ENCODE measurements around the gene PKP3. TPM values are rescaled to one million over a fixed set of nuclear protein-coding genes. Genes with fewer than 3 reads are reported as not detected.

Gene PKP3
- total RNA-seq, 5 donors from 2014 or later (not counting 1 experiment from before 2014, with no cell fraction given) = 0.32 to 0.85 (median 0.47) TPM; not detected in 1

- peaks cover 14 to 22% of the 10 kb centered on the region in 2 donors for H3K36me3 ChIP-seq (ENCODE audit: control insufficient read depth in 2 of 2, extremely low read depth in 1 of 2, insufficient read depth in 1 of 2, low read length in 1 of 2)
- DNase-seq (no peak), ATAC-seq (replicated peaks in 1 of 4) (no peak)
- no peak overlapping the region for H3K27ac ChIP-seq (ENCODE audit: low read length)
- peaks cover 5 to 51% of the 10 kb centered on the region in 2 experiments for H3K4me1 ChIP-seq (ENCODE audit: control insufficient read depth in 1 of 2, extremely low read depth in 1 of 2, insufficient read depth in 2 of 2, low read length in 2 of 2)
- Mint-ChIP-seq H3K27me3 (no peaks in the 10 kb centered on the region), H3K27ac (peak overlapping the region; percentile 75 to 78), H3K36me3 (no peaks in the 10 kb centered on the region), H3K4me3 (peak overlapping the region; percentile 25 to 50 (median 48)), H3K9me3 (no peaks in the 10 kb centered on the region), H3K4me1 (peaks cover 11 to 19% (median 12%) of the 10 kb centered on the region in 3 donors)
- H3K9me3 ChIP-seq = no peaks in the 10 kb centered on the region
- ChIA-PET POLR2A (interaction anchor here (0.6 to 0.7 kb wide), 2 partner anchors 142 to 320 kb away, joined by 3 to 9 read pairs; no protein-coding TSS in a partner anchor), CTCF (no interaction called here)
- WGBS (ENCODE audit: insufficient coverage) = 90% methylated on average over 17 of the region's 17 CpGs
- H3K4me3 ChIP-seq (ENCODE audit: control insufficient read depth in 1 of 2, extremely low read depth in 1 of 2, low read length in 1 of 2) = no peak overlapping the region
- H3K27me3 ChIP-seq (replicated peaks in 1 of 2; ENCODE audit: control insufficient read depth in 2 of 2, extremely low read depth in 1 of 2, insufficient read depth in 2 of 2, low read length in 1 of 2) = peaks cover 0 to 15% of the 10 kb centered on the region in 2 experiments
Measured at GRCh38 chr11:405323-405953, 11.4 kb downstream of the PKP3 start.

GRCh38 chr11:405954-406795 lies 12.2 kb downstream of the PKP3 start:
- Mint-ChIP-seq H3K4me1 (peaks cover 11 to 19% (median 12%) of the 10 kb centered on the region in 3 donors), H3K9me3 (no peaks in the 10 kb centered on the region), H3K36me3 (no peaks in the 10 kb centered on the region), H3K4me3 (peak overlapping the region; percentile 25 to 50 (median 48)), H3K27me3 (no peaks in the 10 kb centered on the region), H3K27ac (peak overlapping the region in 1 of 2 donors; percentile 23)
- ChIA-PET CTCF (interaction anchor here in 1 of 2 donors (0.6 to 1.8 kb wide), 7 partner anchors 9 to 158 kb away, joined by 3 to 38 read pairs (median 5); partner anchors contain the start of genes PTDSS2 and SIGIRR), POLR2A (interaction anchor here (0.6 to 1.5 kb wide), 4 partner anchors 9 to 320 kb away, joined by 3 to 11 read pairs (median 6); partner anchors contain the start of gene PTDSS2 (in 1 of the 2))
- Histone ChIP-seq H3K36me3 (ENCODE audit: control insufficient read depth in 2 of 2, extremely low read depth in 1 of 2, insufficient read depth in 1 of 2, low read length in 1 of 2) (peaks cover 14 to 22% of the 10 kb centered on the region in 2 donors), H3K27ac (ENCODE audit: low read length) (peak overlapping the region; percentile 69), H3K9me3 (no peaks in the 10 kb centered on the region), H3K4me1 (ENCODE audit: control insufficient read depth in 1 of 2, extremely low read depth in 1 of 2, insufficient read depth in 2 of 2, low read length in 2 of 2) (peaks cover 5 to 51% of the 10 kb centered on the region in 2 experiments), H3K27me3 (replicated peaks in 1 of 2; ENCODE audit: control insufficient read depth in 2 of 2, extremely low read depth in 1 of 2, insufficient read depth in 2 of 2, low read length in 1 of 2) (peaks cover 0 to 15% of the 10 kb centered on the region in 2 experiments), H3K4me3 (ENCODE audit: control insufficient read depth in 1 of 2, extremely low read depth in 1 of 2, low read length in 1 of 2) (peak overlapping the region in 1 of 2 donors; percentile 34)
- ATAC-seq (replicated peaks in 1 of 4) (no peak), DNase-seq (peak in 1 of 35 experiments; percentile 23)
- WGBS (ENCODE audit: insufficient coverage) = 64% methylated on average over 39 of the region's 47 CpGs

GRCh38 chr11:406796-407650 lies 13.0 kb downstream of the PKP3 start:
- CTCF ChIA-PET = interaction anchor here (0.6 to 1.8 kb wide), 12 partner anchors 8 to 200 kb away, joined by 3 to 38 read pairs (median 3); partner anchors contain the start of genes BET1L (in 1 of the 2), PSMD13 (in 1 of the 2), PTDSS2 (in 1 of the 2) and RIC8A (in 1 of the 2)
- Mint-ChIP-seq H3K36me3 (no peaks in the 10 kb centered on the region), H3K9me3 (no peaks in the 10 kb centered on the region), H3K27ac (peak overlapping the region; percentile 69 to 84), H3K27me3 (no peaks in the 10 kb centered on the region), H3K4me3 (peak overlapping the region; percentile 34 to 41 (median 41)), H3K4me1 (peaks cover 11 to 19% (median 12%) of the 10 kb centered on the region in 3 donors)
- DNase-seq = peak; percentile 81 to 96 (median 92)
- Histone ChIP-seq H3K9me3 (no peaks in the 10 kb centered on the region), H3K36me3 (ENCODE audit: control insufficient read depth in 2 of 2, extremely low read depth in 1 of 2, insufficient read depth in 1 of 2, low read length in 1 of 2) (peaks cover 14 to 22% of the 10 kb centered on the region in 2 donors), H3K4me1 (ENCODE audit: control insufficient read depth in 1 of 2, extremely low read depth in 1 of 2, insufficient read depth in 2 of 2, low read length in 2 of 2) (peaks cover 5 to 55% of the 10 kb centered on the region in 2 experiments), H3K27ac (ENCODE audit: low read length) (peak overlapping the region; percentile 69), H3K27me3 (replicated peaks in 1 of 2; ENCODE audit: control insufficient read depth in 2 of 2, extremely low read depth in 1 of 2, insufficient read depth in 2 of 2, low read length in 1 of 2) (peaks cover 0 to 15% of the 10 kb centered on the region in 2 experiments), H3K4me3 (ENCODE audit: control insufficient read depth in 1 of 2, extremely low read depth in 1 of 2, low read length in 1 of 2) (peak overlapping the region in 1 of 2 donors; percentile 34)
- WGBS (ENCODE audit: insufficient coverage) = 3% methylated on average over 63 of the region's 91 CpGs
- POLR2A ChIA-PET = interaction anchor here (0.5 to 1.5 kb wide), 8 partner anchors 10 to 289 kb away, joined by 3 to 11 read pairs (median 4); partner anchors contain the start of genes BET1L (in 2 of the 2), RIC8A (in 2 of the 2), PTDSS2 (in 1 of the 2) and RNH1 (in 1 of the 2)
- peak; percentile 84 to 88 (median 86) for ATAC-seq (replicated peaks in 1 of 4)

GRCh38 chr11:407651-408123 lies 13.7 kb downstream of the PKP3 start:
- peak in 3 of 4 experiments; percentile 2 to 18 (median 5) for ATAC-seq (replicated peaks in 1 of 4)
- Histone ChIP-seq H3K4me3 (ENCODE audit: control insufficient read depth in 1 of 2, extremely low read depth in 1 of 2, low read length in 1 of 2) (no peak overlapping the region), H3K27ac (ENCODE audit: low read length) (peak overlapping the region; percentile 60), H3K36me3 (ENCODE audit: control insufficient read depth in 2 of 2, extremely low read depth in 1 of 2, insufficient read depth in 1 of 2, low read length in 1 of 2) (peaks cover 14 to 22% of the 10 kb centered on the region in 2 donors), H3K9me3 (no peaks in the 10 kb centered on the region), H3K4me1 (ENCODE audit: control insufficient read depth in 1 of 2, extremely low read depth in 1 of 2, insufficient read depth in 2 of 2, low read length in 2 of 2) (peaks cover 6 to 58% of the 10 kb centered on the region in 2 experiments), H3K27me3 (replicated peaks in 1 of 2; ENCODE audit: control insufficient read depth in 2 of 2, extremely low read depth in 1 of 2, insufficient read depth in 2 of 2, low read length in 1 of 2) (peaks cover 0 to 15% of the 10 kb centered on the region in 2 experiments)
- CTCF ChIA-PET = interaction anchor here in 1 of 2 donors (0.9 to 1.8 kb wide), 5 partner anchors 7 to 201 kb away, joined by 3 to 38 read pairs (median 6); partner anchors contain the start of genes BET1L, PSMD13, PTDSS2 and RIC8A
- no peaks in the 10 kb centered on the region for H3K27me3 Mint-ChIP-seq
- H3K4me3 Mint-ChIP-seq = peak overlapping the region in 1 of 3 donors; percentile 41
- H3K36me3 Mint-ChIP-seq = no peaks in the 10 kb centered on the region
- 60% methylated on average over 19 of the region's 28 CpGs for WGBS (ENCODE audit: insufficient coverage)
- POLR2A ChIA-PET = interaction anchor here (0.5 to 1.5 kb wide), 5 partner anchors 11 to 200 kb away, joined by 3 to 11 read pairs (median 4); partner anchors contain the start of genes BET1L (in 1 of the 2), PTDSS2 (in 1 of the 2), RIC8A (in 1 of the 2) and RNH1 (in 1 of the 2)
- H3K4me1 Mint-ChIP-seq = peaks cover 11 to 20% (median 13%) of the 10 kb centered on the region in 3 donors
- peak in 6 of 35 experiments; percentile 22 to 58 (median 38) for DNase-seq
- no peaks in the 10 kb centered on the region for H3K9me3 Mint-ChIP-seq
- H3K27ac Mint-ChIP-seq = peak overlapping the region; percentile 69 to 84
